Kidney glomerular epithelial cell (primary cell): Measurements from ENCODE around the gene AGMO.
"Not testable (repeated sequence)": the region's sequence is repeated elsewhere in the genome, so short reads cannot be mapped to it uniquely, and the experiment has no call there.

Experiments
- DNase-seq: peaks from one replicate; lab custom pipeline; 2025; lab: John Stamatoyannopoulos, UW

Gene AGMO

DNA sequence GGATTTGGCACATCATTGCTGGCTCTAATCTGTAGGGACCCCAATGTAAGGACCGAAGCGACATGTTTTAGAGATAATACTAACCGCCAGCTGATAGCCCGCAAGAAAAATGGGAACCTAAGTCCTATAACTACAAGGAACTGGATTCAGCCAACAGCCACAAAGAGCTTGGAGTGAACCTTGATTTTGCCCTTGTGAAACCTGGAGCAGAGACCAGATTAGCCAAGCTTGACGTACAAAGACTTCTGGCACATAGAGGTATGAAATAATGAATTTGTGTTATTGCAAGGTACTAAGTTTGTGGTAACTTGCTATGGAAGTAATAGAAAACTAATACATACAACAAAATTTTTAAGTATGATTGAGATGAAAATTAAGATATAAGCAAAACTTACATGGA is 246.9 kb downstream of the AGMO start:
- DNase-seq, result no peak

DNA sequence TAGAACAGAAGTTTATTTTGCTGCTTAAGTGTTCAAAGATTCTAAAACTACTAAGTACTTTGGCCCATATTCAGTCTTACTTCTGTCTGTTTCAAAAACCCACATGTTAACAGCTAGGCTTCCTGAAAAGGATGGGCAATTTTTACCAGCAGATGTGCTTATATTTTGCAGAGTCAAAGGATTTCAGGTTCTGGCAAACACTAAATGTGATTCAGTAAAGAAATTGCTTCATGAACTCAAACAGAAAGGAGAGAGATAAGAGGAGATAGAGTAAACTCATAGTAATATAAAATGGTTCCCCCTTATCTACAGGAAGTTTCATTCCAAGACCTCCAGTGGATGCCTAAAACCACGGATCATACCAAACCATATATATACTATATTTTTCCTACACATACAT is 248.5 kb downstream of the AGMO start:
- no peak for DNase-seq

- DNase-seq, result no peak
Measured at GRCh38 chr7:15309872-15310271, 251.9 kb downstream of the AGMO start.

DNA sequence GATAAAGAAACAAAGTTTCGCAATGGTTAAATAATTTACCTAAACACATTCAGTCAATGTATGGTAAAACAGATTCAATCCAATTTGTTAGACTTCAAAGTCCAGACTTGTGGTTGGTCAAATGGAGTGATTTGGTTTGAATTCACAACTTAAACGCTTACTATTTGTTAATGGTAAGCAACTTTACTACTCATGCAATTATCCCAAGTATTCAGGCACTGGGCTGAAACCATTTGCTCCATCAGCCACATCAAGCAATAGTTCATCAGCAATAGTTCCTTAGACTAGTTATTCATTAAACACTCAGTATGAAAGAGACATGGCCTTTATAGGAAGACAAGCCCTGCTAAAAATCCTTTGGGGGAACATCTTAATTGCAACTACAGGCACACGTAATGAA is 253.0 kb downstream of the AGMO start:
- DNase-seq, result peak; percentile 39

- no peak for DNase-seq
Measured at GRCh38 chr7:15306296-15306695, 255.5 kb downstream of the AGMO start.

- DNase-seq, result peak; percentile 48
Measured at GRCh38 chr7:15305002-15305600, 256.7 kb downstream of the AGMO start.

DNA sequence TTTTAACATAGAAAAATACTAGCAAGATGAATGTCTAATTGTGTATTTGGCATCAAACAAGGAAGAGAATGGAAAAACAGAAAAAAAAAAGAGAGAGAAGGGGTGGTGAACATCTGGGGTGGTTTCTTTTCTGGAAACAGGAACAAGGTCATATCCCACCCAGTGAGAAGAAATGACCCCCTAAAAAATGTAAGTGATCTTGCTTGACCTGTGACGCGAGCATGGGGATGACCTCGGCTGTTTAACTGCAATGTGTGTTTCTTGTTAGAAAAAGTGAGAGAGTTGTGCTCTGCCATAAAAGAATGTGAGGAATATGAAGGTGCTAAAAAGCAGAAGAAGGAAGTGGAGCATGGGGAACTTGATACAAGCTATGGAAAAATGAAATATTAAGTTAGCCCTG is 258.5 kb downstream of the AGMO start:
- DNase-seq, result no peak

DNA sequence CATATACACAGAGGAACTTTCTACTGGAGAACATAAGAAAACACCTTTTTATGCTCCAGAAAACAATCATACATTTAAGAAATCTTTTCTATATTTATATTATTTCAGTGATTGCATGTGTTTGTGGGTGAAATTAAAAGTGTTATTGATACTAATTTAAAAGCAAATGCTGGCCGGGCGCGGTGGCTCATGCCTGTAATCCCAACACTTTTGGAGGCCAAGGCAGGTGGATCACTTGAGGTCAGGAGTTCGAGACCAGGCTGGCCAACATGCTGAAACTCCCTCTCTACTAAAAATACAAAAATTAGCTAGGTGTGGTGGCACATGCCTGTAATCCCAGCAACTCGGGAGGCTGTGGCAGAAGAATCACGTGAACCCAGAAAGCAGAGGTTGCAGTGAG is 260.8 kb downstream of the AGMO start:
- DNase-seq, result not testable (repeated sequence)

DNA sequence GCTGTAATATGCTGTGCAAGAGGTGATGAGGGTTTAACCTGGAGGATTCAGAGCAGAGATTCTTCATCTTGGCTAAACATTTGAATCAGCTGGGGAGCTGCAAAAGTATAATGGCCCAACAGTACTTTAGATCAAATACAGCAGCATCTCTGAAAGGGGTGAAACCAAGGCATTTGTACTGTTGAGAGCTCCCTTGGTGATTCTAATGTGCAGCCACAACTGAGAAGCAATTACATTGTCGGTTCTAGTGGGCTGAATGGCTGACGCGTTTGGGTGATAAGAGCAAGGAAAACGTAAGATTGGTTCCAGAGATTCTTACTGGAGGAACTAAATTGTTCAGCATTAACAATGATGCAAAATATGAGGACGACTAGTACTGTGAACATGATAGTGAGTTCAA is 269.7 kb downstream of the AGMO start:
- DNase-seq, result no peak

- no peak for DNase-seq
Measured at GRCh38 chr7:15291699-15292098, 270.1 kb downstream of the AGMO start.

GRCh38 chr7:15288741-15289140 is 273.1 kb downstream of the AGMO start:
- DNase-seq, result no peak

GRCh38 chr7:15284396-15284795 is 277.4 kb downstream of the AGMO start:
- no peak for DNase-seq

- DNase-seq, result no peak
Measured at GRCh38 chr7:15280078-15280733, 281.6 kb downstream of the AGMO start.

GRCh38 chr7:15279640-15280039 is 282.2 kb downstream of the AGMO start:
- DNase-seq, result no peak

GRCh38 chr7:15257689-15258088 is 304.1 kb downstream of the AGMO start:
- DNase-seq, result no peak

- no peak for DNase-seq
Measured at GRCh38 chr7:15252181-15252580, 309.6 kb downstream of the AGMO start.

- no peak for DNase-seq
Measured at GRCh38 chr7:15248514-15248913, 313.3 kb downstream of the AGMO start.

GRCh38 chr7:15245831-15246230 is 316.0 kb downstream of the AGMO start:
- no peak for DNase-seq

DNA sequence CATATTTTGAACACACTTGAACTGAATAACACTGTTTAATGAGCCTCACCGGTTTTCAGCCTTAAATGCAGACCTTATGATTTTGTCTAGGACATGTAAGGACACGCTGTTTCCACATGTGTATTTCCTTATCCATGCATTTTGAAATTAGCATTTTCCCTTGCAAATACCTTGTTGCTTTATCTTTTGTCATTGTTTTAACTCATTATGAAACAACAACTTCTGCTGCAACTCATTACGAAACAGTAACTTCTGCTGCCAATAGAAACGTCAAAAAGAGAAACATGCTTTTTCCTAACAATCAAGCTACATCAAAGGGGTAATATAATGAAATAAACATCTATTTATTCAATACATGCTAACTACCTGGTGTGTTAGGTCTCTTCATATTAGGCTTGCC is 322.0 kb downstream of the AGMO start:
- no peak for DNase-seq

DNA sequence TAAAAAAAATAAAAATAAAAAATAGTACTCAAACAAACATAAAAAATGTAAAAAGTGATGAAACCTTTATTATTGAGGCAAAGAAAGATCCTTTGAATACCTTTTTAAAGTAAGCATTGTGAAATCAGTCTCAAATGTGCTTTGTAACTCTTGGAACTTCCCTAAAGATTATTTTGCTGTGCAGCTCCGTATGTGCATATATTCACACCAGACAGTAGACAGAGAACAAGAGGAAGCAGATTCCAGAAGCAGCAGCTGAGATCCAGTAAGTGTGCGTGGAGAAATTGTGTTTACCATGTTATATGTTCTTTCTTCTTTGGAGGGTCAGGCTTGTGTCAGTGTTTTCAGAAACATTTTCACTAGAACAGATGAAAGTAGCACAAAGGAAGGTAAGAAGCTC is 324.9 kb downstream of the AGMO start:
- DNase-seq, result no peak

DNA sequence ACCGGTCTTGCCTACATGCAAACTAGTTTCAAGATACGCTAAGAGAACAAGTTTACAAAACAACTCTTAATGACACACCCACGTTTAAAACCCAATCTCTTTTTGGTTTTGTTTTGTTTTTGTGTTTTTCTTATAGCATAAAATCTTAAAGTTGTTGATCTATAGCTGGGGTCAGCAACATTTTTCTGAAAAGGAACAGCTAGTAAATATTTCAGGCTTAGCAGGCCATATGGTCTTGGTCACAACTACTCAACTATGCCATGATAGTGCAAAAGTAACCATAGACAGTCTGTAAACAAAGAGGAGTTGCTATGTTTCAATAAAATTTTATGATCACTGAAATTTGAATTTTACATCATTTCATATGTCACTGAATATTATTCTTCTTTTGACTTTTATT is 327.4 kb downstream of the AGMO start:
- no peak for DNase-seq

DNA sequence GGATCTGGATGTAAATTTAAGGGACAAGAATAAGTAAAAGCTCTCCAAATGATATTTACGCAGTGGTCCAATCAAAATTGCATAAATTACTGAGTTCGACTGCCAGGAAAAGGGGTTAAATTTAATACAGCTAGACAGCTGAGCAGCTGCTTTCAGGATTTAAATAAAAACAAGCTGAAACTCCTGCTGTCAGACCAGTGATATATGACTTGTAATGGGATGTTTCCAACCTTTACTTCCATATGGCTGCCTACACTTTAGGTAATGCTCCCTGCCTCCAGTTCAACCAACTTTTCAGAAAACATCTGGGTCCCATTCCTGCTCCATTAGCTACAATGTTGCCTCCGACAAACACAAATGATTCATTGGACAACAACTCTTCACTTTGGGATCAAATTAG is 333.0 kb downstream of the AGMO start:
- DNase-seq, result no peak

- no peak for DNase-seq
Measured at GRCh38 chr7:15225981-15226380, 335.8 kb downstream of the AGMO start.

DNA sequence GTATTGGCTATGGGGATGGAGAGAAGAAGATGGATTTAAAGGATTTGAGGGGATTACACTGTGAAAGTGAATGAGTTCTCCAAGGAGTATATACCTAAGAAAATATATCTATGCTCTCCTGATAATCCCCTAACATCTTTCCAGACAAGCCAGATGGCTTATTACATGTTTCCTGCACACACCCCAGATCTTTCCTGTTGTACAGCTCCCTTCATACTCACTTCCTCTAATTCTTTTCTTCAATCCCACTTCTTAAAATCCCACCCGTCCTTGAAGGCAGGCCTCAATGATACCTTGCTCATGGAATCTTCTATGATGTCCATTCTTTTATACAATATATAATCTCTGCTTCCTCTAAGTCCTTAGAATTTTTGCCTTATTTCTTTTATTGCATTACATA is 342.1 kb downstream of the AGMO start:
- DNase-seq, result no peak
